ENCODE data around the gene PLPPR2. TPM values are rescaled to one million over a fixed set of nuclear protein-coding genes. Genes with fewer than 3 reads are reported as not detected.

The PLPPR2 gene
- polyA plus RNA-seq, 1 donor from 2014 or later = 44.1 TPM

GRCh38 chr19:11356676-11357550 is 1.7 kb downstream of the PLPPR2 start:
- Histone ChIP-seq H3K9ac (ENCODE audit: low read length) (peak overlapping the region; percentile 92), H3K36me3 (ENCODE audit: insufficient read depth, low read length) (peaks cover 6% of the 10 kb centered on the region), H3K9me3 (ENCODE audit: low read length) (no peaks in the 10 kb centered on the region), H3F3A (ENCODE audit: insufficient read depth, low read length, poor library complexity, severe bottlenecking) (no peaks in the 10 kb centered on the region), H3K27me3 (ENCODE audit: insufficient read depth, low read depth, low read length) (no peaks in the 10 kb centered on the region), H3K9me2 (ENCODE audit: insufficient read depth, low read length) (no peaks in the 10 kb centered on the region), H3K79me2 (replicated peaks; ENCODE audit: insufficient read depth, low read length) (peaks cover 10% of the 10 kb centered on the region), H4K20me1 (ENCODE audit: insufficient read depth) (no peaks in the 10 kb centered on the region), H2AFZ (ENCODE audit: low read depth, low read length) (no peak overlapping the region), H3K4me2 (ENCODE audit: low read length) (peak overlapping the region; percentile 61), H3K27ac (ENCODE audit: low read length) (no peak overlapping the region), H3K4me3 (ENCODE audit: low read length) (peak overlapping the region; percentile 81)
- no peak for TF ChIP-seq EP300 (conservative IDR thresholded peaks at IDR 0.05; ENCODE audit: poor library complexity, severe bottlenecking)
- no peak for TF ChIP-seq EZH2 (IDR thresholded peaks at IDR 0.05; ENCODE audit: borderline replicate concordance, insufficient read depth, low read length, poor library complexity, severe bottlenecking)
- TF ChIP-seq TAF1 (IDR thresholded peaks at IDR 0.05; ENCODE audit: low read depth) = no peak
- no peak for TF ChIP-seq RAD21 (conservative IDR thresholded peaks at IDR 0.05)
- no peak for TF ChIP-seq SMC3 (conservative IDR thresholded peaks at IDR 0.05; ENCODE audit: poor library complexity)
- TF ChIP-seq MXI1 (conservative IDR thresholded peaks at IDR 0.05; ENCODE audit: poor library complexity, severe bottlenecking) = no peak
- TF ChIP-seq POLR2AphosphoS5 (IDR thresholded peaks at IDR 0.05) = no peak
- no peak for TF ChIP-seq CTCF (IDR thresholded peaks at IDR 0.05; ENCODE audit: poor library complexity, severe bottlenecking)
- TF ChIP-seq REST (IDR thresholded peaks at IDR 0.05; ENCODE audit: borderline replicate concordance) = no peak

- Histone ChIP-seq H3K9ac (ENCODE audit: low read length) (no peak overlapping the region), H3F3A (ENCODE audit: insufficient read depth, low read length, poor library complexity, severe bottlenecking) (no peaks in the 10 kb centered on the region), H3K36me3 (ENCODE audit: insufficient read depth, low read length) (peaks cover 12% of the 10 kb centered on the region), H3K9me2 (ENCODE audit: insufficient read depth, low read length) (no peaks in the 10 kb centered on the region), H3K4me3 (ENCODE audit: low read length) (no peak overlapping the region), H2AFZ (ENCODE audit: low read depth, low read length) (no peak overlapping the region), H3K27me3 (ENCODE audit: insufficient read depth, low read depth, low read length) (no peaks in the 10 kb centered on the region), H4K20me1 (ENCODE audit: insufficient read depth) (no peaks in the 10 kb centered on the region), H3K79me2 (replicated peaks; ENCODE audit: insufficient read depth, low read length) (peaks cover 10% of the 10 kb centered on the region), H3K9me3 (ENCODE audit: low read length) (no peaks in the 10 kb centered on the region), H3K4me2 (ENCODE audit: low read length) (no peak overlapping the region), H3K27ac (ENCODE audit: low read length) (no peak overlapping the region)
- TF ChIP-seq EP300 (conservative IDR thresholded peaks at IDR 0.05; ENCODE audit: poor library complexity, severe bottlenecking) (no peak), TAF1 (IDR thresholded peaks at IDR 0.05; ENCODE audit: low read depth) (no peak), POLR2AphosphoS5 (IDR thresholded peaks at IDR 0.05) (no peak), MXI1 (conservative IDR thresholded peaks at IDR 0.05; ENCODE audit: poor library complexity, severe bottlenecking) (no peak), REST (IDR thresholded peaks at IDR 0.05; ENCODE audit: borderline replicate concordance) (no peak)
These were observed 4.2 kb downstream of the PLPPR2 start for GRCh38 chr19:11359421-11359820.
